ENCODE results near the gene RAB6B.

Gene RAB6B

GRCh38 chr3:133881939-133882825 lies 13.5 kb downstream of the RAB6B start:
- no peak for DNase-seq (ENCODE audit: low read depth)
- TF ChIP-seq CTCF (IDR thresholded peaks at IDR 0.05; ENCODE audit: control insufficient read depth, insufficient read depth, low read depth, low read length, missing control alignments): no peak
- no peak overlapping the region for H3K4me3 ChIP-seq (ENCODE audit: control insufficient read depth, low read depth, low read length)

DNA sequence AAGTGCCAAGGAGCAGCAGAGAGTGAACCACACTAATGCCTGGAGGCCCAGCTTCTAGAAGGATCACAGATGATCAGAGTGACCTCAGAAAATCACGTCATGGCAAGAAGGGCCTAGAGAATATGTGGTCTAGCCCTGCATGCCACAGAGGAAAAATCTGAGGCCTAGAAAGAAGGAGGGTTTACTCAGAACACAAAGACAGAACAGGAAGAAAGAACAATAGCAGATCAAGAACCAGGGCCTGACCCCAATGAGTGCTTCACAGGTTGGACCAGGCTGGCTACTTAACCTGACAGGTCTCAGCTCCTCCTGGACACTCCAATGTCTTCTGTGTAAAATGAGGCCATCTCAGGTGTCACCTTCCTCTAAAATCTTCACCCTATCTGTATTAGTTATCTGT lies 14.2 kb downstream of the RAB6B start:
- no peak for DNase-seq (ENCODE audit: low read depth)
- H3K4me3 ChIP-seq (ENCODE audit: control insufficient read depth, low read depth, low read length): no peak overlapping the region
- TF ChIP-seq CTCF (IDR thresholded peaks at IDR 0.05; ENCODE audit: control insufficient read depth, insufficient read depth, low read depth, low read length, missing control alignments): no peak

DNA sequence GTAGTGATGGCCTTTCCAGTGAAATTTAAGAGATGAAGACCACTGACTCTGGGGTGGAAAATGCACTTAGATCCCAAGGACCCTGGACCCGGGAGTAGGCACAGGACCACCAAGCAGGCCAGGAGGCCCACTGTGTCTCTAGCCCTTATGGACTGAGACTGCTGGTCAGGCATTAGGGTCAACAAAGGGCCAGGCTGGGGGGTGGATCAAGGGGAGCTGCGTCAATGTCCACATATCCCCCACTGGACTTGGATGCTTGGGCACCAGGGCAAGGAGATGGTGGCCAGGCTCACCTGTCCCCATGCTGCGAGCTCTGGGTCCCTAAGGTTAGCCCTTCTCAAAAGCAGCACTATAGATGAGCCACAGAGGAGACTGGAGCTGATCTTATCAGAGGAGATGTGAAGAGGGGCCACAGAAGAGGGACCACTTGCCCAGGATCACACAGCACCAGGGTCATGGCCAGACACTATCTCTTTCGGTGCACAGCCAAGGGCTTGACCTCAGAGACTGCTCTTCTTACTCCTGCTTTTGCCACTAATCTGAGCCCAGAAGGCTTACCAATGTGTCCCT lies 14.7 kb downstream of the RAB6B start:
- no peak for DNase-seq (ENCODE audit: low read depth)
- TF ChIP-seq CTCF (IDR thresholded peaks at IDR 0.05; ENCODE audit: control insufficient read depth, insufficient read depth, low read depth, low read length, missing control alignments): no peak
- no peak overlapping the region for H3K4me3 ChIP-seq (ENCODE audit: control insufficient read depth, low read depth, low read length)

DNA sequence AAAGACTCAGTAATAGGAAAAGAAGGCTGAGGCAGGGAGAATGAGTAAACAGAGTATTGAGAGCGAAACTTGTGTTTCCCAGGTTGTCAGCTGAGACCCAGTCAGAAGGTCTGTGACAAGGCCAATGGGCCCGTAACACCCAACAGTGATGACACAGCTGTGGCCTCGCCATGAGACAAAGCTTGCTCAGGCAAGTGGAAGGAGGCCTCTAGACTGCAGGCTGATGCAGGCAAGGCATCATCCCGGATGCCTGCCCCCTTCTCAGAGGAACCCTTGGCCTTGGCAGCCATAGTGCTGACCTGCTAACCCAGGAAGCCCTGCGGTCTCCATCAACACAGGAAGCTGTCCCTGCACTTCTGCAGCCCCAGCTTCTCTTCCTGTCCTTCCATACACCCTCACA lies 15.4 kb downstream of the RAB6B start:
- no peak overlapping the region for H3K4me3 ChIP-seq (ENCODE audit: control insufficient read depth, low read depth, low read length)
- TF ChIP-seq CTCF (IDR thresholded peaks at IDR 0.05; ENCODE audit: control insufficient read depth, insufficient read depth, low read depth, low read length, missing control alignments): no peak
- DNase-seq (ENCODE audit: low read depth): no peak

- no peak overlapping the region for H3K4me3 ChIP-seq (ENCODE audit: control insufficient read depth, low read depth, low read length)
- DNase-seq (ENCODE audit: low read depth): no peak
- TF ChIP-seq CTCF (IDR thresholded peaks at IDR 0.05; ENCODE audit: control insufficient read depth, insufficient read depth, low read depth, low read length, missing control alignments): no peak
These were observed 17.2 kb downstream of the RAB6B start for GRCh38 chr3:133878518-133878917.

GRCh38 chr3:133877221-133877620 lies 18.5 kb downstream of the RAB6B start:
- TF ChIP-seq CTCF (IDR thresholded peaks at IDR 0.05; ENCODE audit: control insufficient read depth, insufficient read depth, low read depth, low read length, missing control alignments): no peak
- DNase-seq (ENCODE audit: low read depth): no peak
- no peak overlapping the region for H3K4me3 ChIP-seq (ENCODE audit: control insufficient read depth, low read depth, low read length)

Measured in AG09309 (cell line).